Erythroblast (primary cell): Measurements from ENCODE around the gene RNFT1.

Experiments used
- GATA1 ChIP-seq: IDR thresholded peaks from 2 replicates; pipeline ENCODE4 v1.6.1; 2011; ENCODE audit warnings: low read depth, mild to moderate bottlenecking, control low read depth, low read length, moderate library complexity
- POLR2A ChIP-seq: IDR thresholded peaks from 2 replicates; pipeline ENCODE4 v1.6.1; 2011; ENCODE audit warnings: mild to moderate bottlenecking, low read length

DNA sequence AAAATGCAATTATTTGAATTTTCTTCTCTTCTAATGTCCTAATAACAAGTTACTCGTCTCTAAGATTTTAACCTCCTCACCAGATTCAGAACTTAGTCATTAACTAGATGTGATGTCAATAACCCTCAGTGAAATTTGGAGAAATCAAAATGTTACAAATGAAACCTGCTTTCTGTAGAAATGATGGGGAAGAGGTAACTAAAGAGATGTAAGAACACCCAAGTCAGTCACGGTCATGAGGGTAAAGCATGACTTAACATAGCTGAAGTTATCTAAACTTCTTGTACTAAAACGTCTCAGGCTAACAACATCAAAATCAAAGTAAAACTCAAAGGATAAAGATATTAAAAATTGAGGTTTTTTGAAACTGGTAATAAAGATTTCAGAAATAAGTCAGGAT is 9.7 kb downstream of the RNFT1 start:
- TF ChIP-seq POLR2A (no peak), GATA1 (no peak)
